HTERT RPE-1 (cell line): ENCODE results near the gene DPCD.

Source experiments
- in situ Hi-C: fragments of 300-500 bp; cut with MboI; formaldehyde crosslinking; loops from 4 replicates; pipeline ENCODE4 v1.14.3; 2020; ENCODE audit warnings: low sequenced_read_pairs

DPCD gene

GRCh38 chr10:101587725-101588653, at the start of gene DPCD, which contains the start of gene POLL:
TSS of gene DPCD (plus strand) at chr10:101588321. CDS start at chr10:101588337, 16 bp downstream.
TSS of gene POLL (minus strand) at chr10:101588257. CDS start at chr10:101587360, 897 bp downstream.
- in situ Hi-C loops = no loop called here

- in situ Hi-C loops = no loop called here
These were observed 49.7 kb upstream of the DPCD start for GRCh38 chr10:101538446-101538845.

DNA sequence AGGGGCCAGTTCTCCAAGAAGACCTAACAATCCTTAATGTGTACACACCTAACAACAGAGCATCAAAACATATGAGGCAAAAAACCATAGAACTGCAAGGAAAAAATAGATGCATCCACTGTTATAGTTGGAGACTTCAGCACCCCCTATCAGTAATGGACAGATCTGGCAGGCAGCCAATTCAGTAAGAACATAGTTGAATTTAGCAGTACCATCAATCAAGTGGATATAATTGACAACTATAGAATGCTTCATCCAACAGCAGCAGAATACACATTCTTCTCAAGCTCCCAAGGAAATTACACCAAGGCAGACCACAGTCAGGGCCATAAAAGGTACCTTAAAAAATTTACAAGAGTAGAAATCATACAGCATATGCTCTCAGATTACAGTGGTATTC, 42.2 kb upstream of the DPCD start:
- in situ Hi-C loops = no loop called here

GRCh38 chr10:101550965-101551364, 37.2 kb upstream of the DPCD start:
- in situ Hi-C loops = no loop called here

- in situ Hi-C loops = no loop called here
These were observed 35.7 kb upstream of the DPCD start for GRCh38 chr10:101552442-101552841.

DNA sequence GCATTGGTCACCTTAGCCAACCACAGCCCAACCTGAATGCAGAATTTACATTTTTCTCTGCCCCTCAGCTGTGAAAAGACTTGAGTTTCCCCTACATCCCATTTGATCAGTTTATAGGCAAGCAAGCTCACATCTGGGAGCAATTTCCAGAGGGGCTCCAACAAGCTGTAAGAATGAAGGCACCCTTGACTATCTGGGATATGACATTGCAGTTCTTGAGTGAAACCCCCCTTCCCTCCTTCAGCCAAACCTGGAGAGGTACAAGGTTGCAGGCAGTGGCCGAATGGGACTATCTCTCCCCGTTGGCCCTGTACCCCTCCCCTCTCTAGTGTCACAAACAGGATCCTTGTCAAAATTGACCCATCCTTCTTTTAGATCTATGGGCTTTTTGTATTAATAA, 30.6 kb upstream of the DPCD start:
- in situ Hi-C loops = no loop called here

- in situ Hi-C loops = no loop called here
These were observed 29.9 kb upstream of the DPCD start for GRCh38 chr10:101558204-101558603.

DNA sequence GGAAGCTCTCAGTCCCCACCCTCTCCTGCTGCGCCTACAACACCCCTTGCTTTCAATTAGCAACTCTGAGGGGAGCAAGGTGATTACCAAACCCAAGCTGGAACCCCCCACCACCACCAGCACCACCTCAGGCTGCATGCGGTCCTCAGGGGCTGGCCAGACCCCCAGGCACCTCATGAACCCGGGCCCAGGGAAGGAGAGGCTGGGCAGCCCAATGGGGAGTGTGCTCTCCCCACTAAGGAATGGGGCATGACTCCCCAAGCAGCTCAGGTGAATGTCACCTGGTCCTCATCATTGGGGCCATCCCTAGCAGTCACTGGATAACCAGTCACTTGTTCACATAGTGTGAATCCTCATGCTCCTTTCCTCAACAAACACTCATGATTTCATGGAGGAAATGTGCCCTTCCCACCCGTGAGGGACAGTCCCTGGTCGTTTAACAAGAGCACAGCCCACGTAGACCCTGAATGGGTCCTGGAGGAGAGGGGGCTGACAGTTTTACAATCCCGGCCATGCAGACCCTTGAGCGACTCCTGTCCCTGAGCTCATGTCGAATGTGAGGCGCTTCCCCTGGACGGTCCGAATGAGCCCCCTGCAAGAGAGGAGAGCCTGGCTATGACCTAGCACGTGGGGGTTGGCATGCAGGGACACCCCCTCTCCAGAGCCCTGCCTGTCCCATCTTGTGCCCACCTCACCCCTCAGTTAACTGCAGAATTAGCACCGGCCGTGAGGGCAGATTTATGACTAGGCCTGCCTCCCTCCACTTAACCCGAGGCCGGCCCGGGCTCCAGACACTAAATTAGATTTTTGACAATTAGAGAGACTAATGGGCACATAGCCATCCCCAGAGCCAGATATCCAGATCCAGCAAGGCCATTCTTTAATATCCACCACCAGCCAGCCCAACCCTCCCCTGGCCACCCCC, 29.2 kb upstream of the DPCD start:
- in situ Hi-C loops = no loop called here

DNA sequence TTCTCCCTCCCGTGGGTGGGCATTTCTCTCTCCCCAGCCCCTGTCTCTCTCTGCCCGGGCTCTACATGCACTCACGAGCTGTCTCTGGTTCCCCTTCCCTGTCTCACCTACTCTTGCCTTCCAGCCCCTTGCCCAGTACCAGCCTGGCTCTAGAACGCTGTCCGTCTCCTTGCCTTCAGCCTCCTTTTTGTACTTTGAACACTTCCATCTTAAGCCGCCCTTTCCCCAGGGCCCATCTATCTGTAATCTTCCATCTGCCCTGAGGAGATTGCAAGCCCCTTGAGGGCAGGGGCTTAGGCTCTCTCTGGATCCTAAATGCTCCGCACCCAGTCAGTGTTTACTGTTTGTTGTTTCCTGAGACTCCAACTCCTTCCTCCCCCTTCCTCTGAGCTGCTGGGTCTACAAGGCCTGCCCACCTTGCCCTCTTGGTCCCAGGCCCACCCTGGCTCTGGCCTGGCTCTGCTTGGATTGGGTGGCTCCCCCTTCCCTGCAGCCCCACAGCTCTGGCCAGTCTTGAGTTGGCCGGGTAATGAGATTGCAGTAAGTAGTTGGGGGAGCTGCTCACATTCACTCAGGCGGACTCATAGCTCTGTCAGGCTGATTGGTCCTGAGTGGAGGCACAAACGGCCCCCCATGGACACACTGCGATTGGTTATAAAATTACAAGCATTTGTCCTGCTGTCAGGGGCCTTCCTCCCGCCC, 28.4 kb upstream of the DPCD start:
- in situ Hi-C loops = no loop called here

DNA sequence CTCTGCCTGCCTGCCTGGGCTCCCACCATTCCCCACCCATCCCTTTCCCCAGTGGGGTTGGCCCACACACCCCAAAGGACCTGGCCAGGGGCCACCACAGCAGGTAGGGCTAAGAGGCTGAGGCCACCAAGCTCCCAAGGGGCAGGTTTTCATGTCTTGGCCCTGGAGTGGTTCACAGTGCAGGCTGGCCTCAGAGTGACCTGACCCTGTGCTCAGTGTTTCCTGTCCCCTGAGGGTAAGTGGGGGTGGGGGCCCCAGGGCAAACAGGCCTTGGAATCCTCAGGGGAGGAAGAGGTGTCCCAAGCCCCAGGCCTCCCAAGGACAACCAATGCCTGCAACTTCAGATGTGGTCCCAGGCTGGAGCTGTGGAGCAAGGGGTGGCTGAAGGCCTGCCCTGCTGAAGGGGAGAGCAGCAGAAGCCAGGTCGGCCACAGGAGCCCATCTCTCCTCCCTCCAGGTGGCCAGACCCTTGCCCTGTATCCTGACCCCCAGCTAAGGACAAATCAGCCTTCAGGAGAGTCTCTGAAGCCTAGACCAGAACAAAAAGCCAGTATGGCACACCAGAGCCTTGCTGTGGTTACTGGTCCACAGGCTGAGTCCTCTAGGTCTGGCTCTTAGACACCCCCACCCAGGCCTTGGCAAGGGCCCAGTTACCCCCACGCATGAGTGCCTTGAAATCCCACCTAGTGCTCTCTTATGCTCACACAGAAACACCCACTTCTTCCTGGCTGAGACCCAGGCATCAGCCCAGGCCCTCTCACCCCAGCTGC, 27.6 kb upstream of the DPCD start:
- in situ Hi-C loops = no loop called here

DNA sequence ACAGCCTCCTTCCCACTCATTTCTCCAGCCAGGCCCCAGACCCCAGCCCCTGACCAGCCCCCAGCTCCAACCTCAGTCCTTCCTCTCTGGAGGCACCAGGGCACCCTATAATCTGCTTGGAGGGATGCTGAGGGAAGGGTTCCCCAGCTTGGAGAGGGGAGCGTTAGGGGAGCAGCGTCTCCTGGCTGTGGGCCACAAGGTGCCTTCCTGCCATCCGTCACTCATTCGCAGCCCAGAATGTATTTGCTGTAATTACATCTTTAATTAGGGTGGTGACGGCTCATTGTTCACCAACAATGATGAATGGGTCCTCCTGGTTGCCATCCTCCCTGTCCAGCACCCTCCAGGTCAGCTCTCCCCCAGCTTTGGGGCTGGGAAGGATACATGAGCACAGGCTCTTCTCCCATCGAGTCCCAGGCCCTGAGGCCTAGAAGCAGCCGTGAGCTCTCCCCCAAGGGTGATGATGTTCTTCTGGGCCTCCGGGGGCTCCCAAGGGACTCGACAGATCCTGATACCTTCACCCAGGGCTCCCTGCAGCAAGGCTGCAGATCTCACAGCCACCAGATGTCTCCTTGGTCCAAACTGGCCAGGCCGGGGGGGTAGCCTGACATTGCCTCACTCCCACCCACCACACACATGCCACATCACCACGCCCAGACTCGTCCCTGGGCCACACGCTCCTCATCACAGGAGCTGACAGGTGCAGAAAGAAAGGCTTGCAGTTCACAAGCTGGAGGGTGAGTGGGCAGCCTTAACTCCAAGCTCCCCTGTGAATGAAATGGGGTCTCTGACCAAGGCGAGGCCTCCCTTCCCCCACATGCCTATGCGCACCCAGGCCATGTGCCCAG, 26.8 kb upstream of the DPCD start:
- in situ Hi-C loops = no loop called here

- in situ Hi-C loops = no loop called here
These were observed 25.9 kb upstream of the DPCD start for GRCh38 chr10:101562231-101562630.

DNA sequence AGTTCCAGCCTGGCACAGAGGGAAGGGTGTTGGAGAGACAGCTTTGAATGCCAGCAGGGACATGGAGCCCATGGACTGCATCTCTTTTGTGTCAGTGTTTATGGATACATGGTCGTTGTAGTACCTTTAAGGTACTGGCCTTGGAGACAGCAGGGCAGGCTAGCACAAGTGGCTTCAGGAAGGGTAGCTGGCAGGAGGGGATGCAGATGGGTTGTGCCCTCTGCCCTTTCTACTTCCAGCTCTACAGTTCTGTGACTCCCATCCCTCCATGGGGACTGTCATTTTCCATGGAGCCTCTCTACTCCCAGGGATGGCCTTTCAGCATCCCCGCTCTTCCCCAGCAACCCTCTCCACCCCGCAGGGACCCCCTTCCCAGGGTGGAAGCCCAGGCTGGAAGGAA, 25.1 kb upstream of the DPCD start:
- in situ Hi-C loops = no loop called here

GRCh38 chr10:101563497-101564040, 24.6 kb upstream of the DPCD start:
- in situ Hi-C loops = no loop called here

- in situ Hi-C loops = no loop called here
These were observed 23.6 kb upstream of the DPCD start for GRCh38 chr10:101564490-101564991.

DNA sequence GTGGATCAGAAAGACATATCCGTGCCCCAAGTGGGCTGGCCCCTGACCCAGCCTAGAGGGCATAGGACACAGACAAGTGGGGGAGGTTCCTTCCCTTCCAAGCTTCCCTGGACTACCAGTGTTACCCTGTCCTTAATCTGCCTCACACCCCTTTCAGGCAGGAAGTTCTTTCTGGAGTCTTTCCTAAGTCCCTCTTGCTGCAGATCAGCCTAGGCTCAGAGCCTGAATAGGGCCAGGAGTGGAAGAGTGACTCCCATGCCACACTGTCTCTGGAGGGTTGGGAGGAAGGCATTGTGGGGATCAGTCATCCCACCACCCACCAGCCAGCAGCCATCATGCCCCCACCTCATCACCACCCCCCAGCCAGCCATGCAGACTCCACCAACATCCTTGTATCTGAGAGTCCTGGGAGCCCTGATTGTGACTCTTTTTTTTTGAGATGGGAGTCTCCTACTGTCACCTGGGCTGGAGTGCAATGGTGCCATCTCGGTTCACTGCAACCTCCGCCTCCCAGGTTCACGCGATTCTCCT, 22.7 kb upstream of the DPCD start:
- in situ Hi-C loops = no loop called here

- in situ Hi-C loops = no loop called here
These were observed 22.2 kb upstream of the DPCD start for GRCh38 chr10:101565936-101566332.

- in situ Hi-C loops = no loop called here
These were observed 21.6 kb upstream of the DPCD start for GRCh38 chr10:101566333-101567164.
